Vein endothelial cell (primary cell): ENCODE results near the gene PCDHGB1. TPM values are rescaled to one million over a fixed set of nuclear protein-coding genes. Genes with fewer than 3 reads are reported as not detected.

Experiments
- total RNA-seq: library from RNA; depleted of rRNA; stranded (reverse); fragments of >200 nt; gene quantifications from 2 replicates; pipeline ENCODE4 v1.2.3, GENCODE V29; 2012

PCDHGB1 gene
- total RNA-seq, 1 donor = 0.96 TPM

DNA sequence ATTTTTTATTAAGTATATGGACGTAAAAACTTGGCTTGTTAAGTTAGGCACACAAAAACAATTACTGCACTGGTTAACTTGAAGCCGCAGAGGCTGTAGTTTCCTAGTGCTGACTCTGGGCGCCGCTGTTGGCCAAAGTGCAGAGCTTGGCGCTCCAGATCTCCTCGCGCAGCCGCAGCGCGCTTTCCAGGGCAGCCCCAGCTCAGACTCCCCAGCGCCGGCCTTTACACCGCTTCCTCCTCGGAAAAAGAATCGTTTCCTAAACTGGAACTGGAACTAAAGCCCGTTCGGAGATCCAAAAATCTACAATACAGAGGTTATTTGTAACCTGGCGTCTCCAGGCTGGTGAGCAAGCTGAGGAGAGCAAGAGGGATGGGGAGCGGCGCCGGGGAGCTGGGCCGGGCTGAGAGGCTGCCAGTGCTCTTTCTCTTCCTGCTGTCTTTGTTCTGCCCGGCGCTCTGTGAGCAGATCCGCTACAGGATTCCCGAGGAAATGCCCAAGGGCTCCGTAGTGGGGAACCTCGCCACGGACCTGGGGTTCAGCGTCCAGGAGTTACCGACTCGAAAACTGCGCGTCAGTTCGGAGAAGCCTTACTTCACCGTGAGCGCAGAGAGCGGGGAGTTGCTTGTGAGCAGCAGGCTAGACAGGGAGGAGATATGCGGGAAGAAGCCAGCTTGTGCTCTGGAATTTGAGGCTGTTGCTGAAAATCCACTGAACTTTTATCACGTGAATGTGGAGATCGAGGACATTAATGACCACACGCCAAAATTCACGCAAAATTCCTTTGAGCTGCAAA lies 48.1 kb downstream of the PCDHGB1 start, which contains the start of gene PCDHGB5:
TSS of gene PCDHGB5 (plus strand) at position 192 of the 796 bp plus-strand sequence. CDS start at position 373, 181 bp downstream.

Other genes starting within 250 kb of the PCDHGB1 start
- 0.57 and 0.65 TPM in 2 replicates for gene PCDHB3, start 249.6 kb upstream of the PCDHGB1 start, total RNA-seq
- gene PCDHB4, start 228.3 kb upstream of the PCDHGB1 start, total RNA-seq = 0.19 and 0.33 TPM in 2 replicates
- 0.98 and 1.3 TPM in 2 replicates for gene PCDHB5, start 214.9 kb upstream of the PCDHGB1 start, total RNA-seq
- gene PCDHB6, start 200.0 kb upstream of the PCDHGB1 start, total RNA-seq = under 0.01 and 0.19 TPM in 2 replicates
- 0.57 and 0.98 TPM in 2 replicates for gene PCDHB7, start 177.5 kb upstream of the PCDHGB1 start, total RNA-seq
- 0.29 and 1.3 TPM in 2 replicates for gene PCDHB8, start 172.3 kb upstream of the PCDHGB1 start, total RNA-seq
- 0.65 and 0.86 TPM in 2 replicates for gene PCDHB16, start 167.7 kb upstream of the PCDHGB1 start, total RNA-seq
- 0.38 and 0.65 TPM in 2 replicates for gene PCDHB9, start 162.9 kb upstream of the PCDHGB1 start, total RNA-seq
- 1.1 and 1.3 TPM in 2 replicates for gene PCDHB10, start 157.7 kb upstream of the PCDHGB1 start, total RNA-seq
- 0.57 and 0.65 TPM in 2 replicates for gene PCDHB11, start 150.5 kb upstream of the PCDHGB1 start, total RNA-seq
- gene PCDHB12, start 141.4 kb upstream of the PCDHGB1 start, total RNA-seq = 0.76 and 0.98 TPM in 2 replicates
- 1.3 and 2.6 TPM in 2 replicates for gene PCDHB13, start 136.2 kb upstream of the PCDHGB1 start, total RNA-seq
- 0.98 and 1.2 TPM in 2 replicates for gene PCDHB14, start 126.8 kb upstream of the PCDHGB1 start, total RNA-seq
- 0.98 and 1.1 TPM in 2 replicates for gene PCDHB15, start 104.7 kb upstream of the PCDHGB1 start, total RNA-seq
- 0.48 TPM in 1 of 2 replicates, not detected in the other for gene SLC25A2, start 46.0 kb upstream of the PCDHGB1 start, total RNA-seq
- 46.4 and 51.5 TPM in 2 replicates for gene TAF7, start 29.3 kb upstream of the PCDHGB1 start, total RNA-seq
- 0.65 and 0.67 TPM in 2 replicates for gene PCDHGA1, start 19.6 kb upstream of the PCDHGB1 start, total RNA-seq
- gene PCDHGA2, start 11.3 kb upstream of the PCDHGB1 start, total RNA-seq = 1.6 and 2.9 TPM in 2 replicates
- gene PCDHGA3, start 6.3 kb upstream of the PCDHGB1 start, total RNA-seq = 0.86 and 1.3 TPM in 2 replicates
- 6.3 and 9.1 TPM in 2 replicates for gene PCDHGA4, start 4.9 kb downstream of the PCDHGB1 start, total RNA-seq
- 3.2 and 4.6 TPM in 2 replicates for gene PCDHGB2, start 9.9 kb downstream of the PCDHGB1 start, total RNA-seq
- gene PCDHGA5, start 14.1 kb downstream of the PCDHGB1 start, total RNA-seq = 1.5 and 1.6 TPM in 2 replicates
- 6.5 and 8.8 TPM in 2 replicates for gene PCDHGB3, start 20.1 kb downstream of the PCDHGB1 start, total RNA-seq
- 6.0 and 7.2 TPM in 2 replicates for gene PCDHGA6, start 23.8 kb downstream of the PCDHGB1 start, total RNA-seq
- 3.0 and 4.6 TPM in 2 replicates for gene PCDHGA7, start 32.6 kb downstream of the PCDHGB1 start, total RNA-seq
- 15.0 and 15.2 TPM in 2 replicates for gene PCDHGB4, start 37.6 kb downstream of the PCDHGB1 start, total RNA-seq
- 2.0 and 2.9 TPM in 2 replicates for gene PCDHGA8, start 42.5 kb downstream of the PCDHGB1 start, total RNA-seq
- 22.4 and 26.1 TPM in 2 replicates for gene PCDHGB5, start 47.8 kb downstream of the PCDHGB1 start, total RNA-seq
- gene PCDHGA9, start 52.7 kb downstream of the PCDHGB1 start, total RNA-seq = 5.6 and 6.1 TPM in 2 replicates
- gene PCDHGB6, start 57.9 kb downstream of the PCDHGB1 start, total RNA-seq = 4.3 and 6.2 TPM in 2 replicates
- gene PCDHGA10, start 62.9 kb downstream of the PCDHGB1 start, total RNA-seq = 8.8 and 9.6 TPM in 2 replicates
- gene PCDHGB7, start 67.6 kb downstream of the PCDHGB1 start, total RNA-seq = 10.9 and 15.7 TPM in 2 replicates
- 11.4 and 12.4 TPM in 2 replicates for gene PCDHGA11, start 71.0 kb downstream of the PCDHGB1 start, total RNA-seq
- gene PCDHGA12, start 80.4 kb downstream of the PCDHGB1 start, total RNA-seq = 6.9 and 12.0 TPM in 2 replicates
- gene PCDHGC3, start 125.9 kb downstream of the PCDHGB1 start, total RNA-seq = 17.0 and 20.5 TPM in 2 replicates
- 2.2 and 2.3 TPM in 2 replicates for gene PCDHGC4, start 134.9 kb downstream of the PCDHGB1 start, total RNA-seq
- gene PCDHGC5, start 139.0 kb downstream of the PCDHGB1 start, total RNA-seq = 1.3 and 1.4 TPM in 2 replicates